ENCODE results near the gene TBC1D22A. TPM values are rescaled to one million over a fixed set of nuclear protein-coding genes. Genes with fewer than 3 reads are reported as not detected.

Gene TBC1D22A
- total RNA-seq, 1 donor from 2014 or later: 18.9 TPM

- Mint-ChIP-seq H3K4me1 (ENCODE audit: low read depth) (peaks cover 10% of the 10 kb centered on the region), H3K9me3 (ENCODE audit: low read depth) (peaks cover 4% of the 10 kb centered on the region), H3K27ac (ENCODE audit: unreplicated experiment) (no peak overlapping the region), H3K4me3 (ENCODE audit: unreplicated experiment) (no peak overlapping the region), H3K36me3 (ENCODE audit: low read depth) (peaks cover 7% of the 10 kb centered on the region), H3K27me3 (ENCODE audit: low read depth) (no peaks in the 10 kb centered on the region)
- peak; percentile 86 for DNase-seq (ENCODE audit: low spot score)
- no peak for TF ChIP-seq CTCF (IDR thresholded peaks at IDR 0.05)
Measured at GRCh38 chr22:47111626-47112581, 349.5 kb downstream of the TBC1D22A start.

- Mint-ChIP-seq H3K4me3 (ENCODE audit: unreplicated experiment) (no peak overlapping the region), H3K27ac (ENCODE audit: unreplicated experiment) (no peak overlapping the region), H3K27me3 (ENCODE audit: low read depth) (no peaks in the 10 kb centered on the region), H3K4me1 (ENCODE audit: low read depth) (peaks cover 4% of the 10 kb centered on the region), H3K36me3 (ENCODE audit: low read depth) (peaks cover 9% of the 10 kb centered on the region), H3K9me3 (ENCODE audit: low read depth) (peaks cover 4% of the 10 kb centered on the region)
- DNase-seq (ENCODE audit: low spot score): peak; percentile 81
- TF ChIP-seq CTCF (IDR thresholded peaks at IDR 0.05): no peak
Measured at GRCh38 chr22:47112582-47112965, 350.1 kb downstream of the TBC1D22A start.

GRCh38 chr22:47112994-47113852, 350.8 kb downstream of the TBC1D22A start:
- Mint-ChIP-seq H3K9me3 (ENCODE audit: low read depth) (peaks cover 4% of the 10 kb centered on the region), H3K27me3 (ENCODE audit: low read depth) (no peaks in the 10 kb centered on the region), H3K4me3 (ENCODE audit: unreplicated experiment) (no peak overlapping the region), H3K36me3 (ENCODE audit: low read depth) (peaks cover 9% of the 10 kb centered on the region), H3K27ac (ENCODE audit: unreplicated experiment) (no peak overlapping the region), H3K4me1 (ENCODE audit: low read depth) (no peaks in the 10 kb centered on the region)
- DNase-seq (ENCODE audit: low spot score): peak; percentile 87
- TF ChIP-seq CTCF (IDR thresholded peaks at IDR 0.05): no peak

GRCh38 chr22:47113853-47114415, 351.5 kb downstream of the TBC1D22A start:
- Mint-ChIP-seq H3K4me1 (ENCODE audit: low read depth) (no peaks in the 10 kb centered on the region), H3K9me3 (ENCODE audit: low read depth) (peaks cover 2% of the 10 kb centered on the region), H3K27me3 (ENCODE audit: low read depth) (no peaks in the 10 kb centered on the region), H3K27ac (ENCODE audit: unreplicated experiment) (no peak overlapping the region), H3K36me3 (ENCODE audit: low read depth) (peaks cover 9% of the 10 kb centered on the region), H3K4me3 (ENCODE audit: unreplicated experiment) (no peak overlapping the region)
- peak; percentile 64 for DNase-seq (ENCODE audit: low spot score)
- TF ChIP-seq CTCF (IDR thresholded peaks at IDR 0.05): no peak
